Endothelial cell of umbilical vein (primary cell): ENCODE data around the gene ZNF628. TPM values are rescaled to one million over a fixed set of nuclear protein-coding genes. Genes with fewer than 3 reads are reported as not detected.

ENCODE experiments used
- BruUV-seq: library from RNA; stranded (reverse); fragments of 400-500 nt; replicated peaks from 2 replicates; lab custom pipeline; 2021; lab: Mats Ljungman, UMichigan
- CTCF ChIA-PET: fragments of 300-600, 350-600 bp; sonication (Branson Sonifier 250); formaldehyde crosslinking; loops from one replicate; lab custom pipeline; 2021; ENCODE audit warnings: antibody characterized with exemption, inconsistent platforms; lab: Charles Lee
- POLR2A ChIA-PET: fragments of 300-600, 350-600 bp; sonication (Branson Sonifier 250); formaldehyde crosslinking; loops from one replicate; lab custom pipeline; 2021; ENCODE audit warnings: antibody characterized with exemption, inconsistent platforms; lab: Charles Lee
- DNase-seq: peaks from one replicate; pipeline ENCODE4 v3.0.0-alpha.2; 2011; ENCODE audit warnings: low read depth, low spot score
- FAIRE-seq: peaks from 2 replicates; lab custom pipeline; 2011; peaks lifted over from hg19 to GRCh38; lab: Jason Lieb, UNC
- H2AFZ ChIP-seq: 2 replicates; pipeline ENCODE4 v1.6.0; 2012; ENCODE audit warnings: low read depth, low read length, control low read depth, inconsistent platforms
- H3K27ac ChIP-seq: 2 replicates; pipeline ENCODE4 v1.5.1; 2011; ENCODE audit warnings: low read depth, mild to moderate bottlenecking, control low read depth, low read length, moderate library complexity; ENCODE audit not compliant: insufficient read depth
- H3K27me3 ChIP-seq, 2 experiments: 2 replicates each; pipeline versions ENCODE4 v1.6.0 to v1.6.1; 2011; ENCODE audit warnings: low read length in 2 of 2, mixed read lengths in 1 of 2; ENCODE audit not compliant: control insufficient read depth in 2 of 2, insufficient read depth in 2 of 2
- H3K36me3 ChIP-seq, 2 experiments: 2 replicates in 1 of 2; 3 replicates in 1 of 2; pipeline ENCODE4 v1.5.1; 2011; ENCODE audit warnings: low read length in 2 of 2, mild to moderate bottlenecking in 1 of 2, moderate library complexity in 1 of 2; ENCODE audit not compliant: control insufficient read depth in 2 of 2, insufficient read depth in 2 of 2; ENCODE audit errors: extremely low read depth in 1 of 2
- H3K4me1 ChIP-seq: 3 replicates; pipeline ENCODE4 v1.5.1; 2011; ENCODE audit warnings: mild to moderate bottlenecking, low read length; ENCODE audit not compliant: control insufficient read depth, insufficient read depth; ENCODE audit errors: extremely low read depth
- H3K4me2 ChIP-seq: 2 replicates; pipeline ENCODE4 v1.6.1; 2011; ENCODE audit warnings: low read length, control low read depth, mixed read lengths; ENCODE audit not compliant: insufficient read depth
- H3K4me3 ChIP-seq, 3 experiments: fragments of 200-600 bp in 1 of 3; sonication (generic), shearing (Covaris generic) in 1 of 3; replicated peaks in 1 of 3; 2 replicates each; pipeline ENCODE4 v1.5.1; 2011 to 2016; ENCODE audit warnings: control low read depth in 3 of 3, low read length in 3 of 3, mild to moderate bottlenecking in 2 of 3, inconsistent platforms in 1 of 3, low read depth in 1 of 3, moderate library complexity in 1 of 3; ENCODE audit not compliant: insufficient read depth in 1 of 3
- H3K79me2 ChIP-seq: 2 replicates; pipeline ENCODE4 v1.6.0; 2012; ENCODE audit warnings: low read length, inconsistent platforms; ENCODE audit not compliant: control insufficient read depth, insufficient read depth
- H3K9ac ChIP-seq: replicated peaks from 2 replicates; pipeline ENCODE3; 2011; ENCODE audit warnings: low read length, control low read depth; ENCODE audit not compliant: insufficient read depth; ENCODE audit errors: extremely low read depth
- H3K9me1 ChIP-seq: replicated peaks from 3 replicates; pipeline ENCODE4 v1.6.0; 2011; ENCODE audit warnings: mild to moderate bottlenecking, low read length; ENCODE audit not compliant: control insufficient read depth, insufficient read depth; ENCODE audit errors: extremely low read depth
- H3K9me3 ChIP-seq: replicated peaks from 2 replicates; pipeline ENCODE4 v1.5.1; 2012; ENCODE audit warnings: low read length, inconsistent platforms; ENCODE audit not compliant: control insufficient read depth, insufficient read depth
- H4K20me1 ChIP-seq: replicated peaks from 2 replicates; pipeline ENCODE3; 2011; ENCODE audit warnings: mild to moderate bottlenecking, low read length; ENCODE audit not compliant: control insufficient read depth, insufficient read depth; ENCODE audit errors: extremely low read depth
- CTCF ChIP-seq, 2 donors: IDR thresholded peaks; 1 replicate in 1 of 2; 2 replicates in 1 of 2; pipeline ENCODE4 v1.5.1; 2011; ENCODE audit warnings: low read length in 2 of 2, mild to moderate bottlenecking in 2 of 2, moderate library complexity in 2 of 2, control low read depth in 1 of 2, inconsistent platforms in 1 of 2, low read depth in 1 of 2; ENCODE audit not compliant: insufficient read depth in 1 of 2; ENCODE audit errors: extremely low read depth in 1 of 2
- EZH2 ChIP-seq: IDR thresholded peaks from 2 replicates; pipeline ENCODE4 v1.6.1; 2012; ENCODE audit warnings: borderline replicate concordance, low read depth, mild to moderate bottlenecking, moderate library complexity, low read length, inconsistent platforms; ENCODE audit not compliant: severe bottlenecking
- FOS ChIP-seq: IDR thresholded peaks from 2 replicates; pipeline ENCODE4 v1.6.1; 2011; ENCODE audit warnings: mild to moderate bottlenecking, low read length, moderate library complexity, borderline replicate concordance; ENCODE audit not compliant: insufficient read depth
- GATA2 ChIP-seq: IDR thresholded peaks from 2 replicates; pipeline ENCODE4 v1.7.0; 2011; ENCODE audit warnings: low read depth, mild to moderate bottlenecking, moderate library complexity, mixed read lengths, low read length; ENCODE audit not compliant: insufficient read length, insufficient read depth
- JUN ChIP-seq: IDR thresholded peaks from 2 replicates; pipeline ENCODE4 v1.6.1; 2011; ENCODE audit warnings: borderline replicate concordance, low read depth; ENCODE audit not compliant: insufficient read length, insufficient read depth
- MAX ChIP-seq: IDR thresholded peaks from 2 replicates; pipeline ENCODE4 v1.6.1; 2011; ENCODE audit not compliant: insufficient read depth, insufficient read length
- MYC ChIP-seq: IDR thresholded peaks from one replicate; pipeline ENCODE4 v1.6.1; 2011; ENCODE audit warnings: mild to moderate bottlenecking, low read depth, low read length
- POLR2AphosphoS5 ChIP-seq: IDR thresholded peaks from 2 replicates; pipeline ENCODE4 v1.6.1; 2012; ENCODE audit warnings: low read depth, mild to moderate bottlenecking, control low read depth, low read length, moderate library complexity; ENCODE audit not compliant: insufficient read depth
- dilution Hi-C: fragments of 300-500 bp; cut with MboI; formaldehyde crosslinking; loops from one replicate; pipeline ENCODE4 v1.15.0; 2019; ENCODE audit warnings: low sequenced_read_pairs; ENCODE audit not compliant: extremely low pct_ligation_motif_present
- intact Hi-C: fragments of 100-400 bp; cut with micrococcal nuclease; formaldehyde crosslinking; loops from one replicate; pipeline ENCODE4 v1.10.0; 2022
- polyA plus RNA-seq, 4 experiments: library from polyadenylated mRNA; depleted of rRNA in 3 of 4; stranded (reverse) in 3 of 4; unstranded in 1 of 4; fragments of >200 nt; gene quantifications; 2 replicates each; pipeline versions ENCODE4 v1.2.1 to v1.2.3, GENCODE V29; 2011 to 2012; ENCODE audit warnings: missing spikeins in 1 of 4
- total RNA-seq: library from RNA; stranded (reverse); gene quantifications from 2 replicates; pipeline ENCODE4 v1.2.3, GENCODE V29; 2021

Gene ZNF628
- total and polyA plus RNA-seq, 2 donors (not counting 3 experiments of a cell fraction or from before 2014, with no cell fraction given) = 2.0 to 10.4 TPM

GRCh38 chr19:55446060-55446459, 30.4 kb upstream of the ZNF628 start:
- Histone ChIP-seq H3K4me2 (no peak overlapping the region), H3K27ac (no peak overlapping the region), H2AFZ (no peak overlapping the region), H3K9me3 (no peaks in the 10 kb centered on the region), H3K79me2 (no peaks in the 10 kb centered on the region), H3K4me1 (no peaks in the 10 kb centered on the region), H3K4me3 (no peak overlapping the region), H4K20me1 (no peaks in the 10 kb centered on the region), H3K9me1 (no peaks in the 10 kb centered on the region), H3K9ac (no peak overlapping the region), H3K36me3 (no peaks in the 10 kb centered on the region), H3K27me3 (peaks cover 37 to 44% of the 10 kb centered on the region in 2 experiments)
- dilution Hi-C loops = no loop called here
- ChIA-PET CTCF (interaction anchor here (0.6 to 1.0 kb wide), 3 partner anchors 9 to 206 kb away, joined by 3 to 4 read pairs (median 3); no protein-coding TSS in a partner anchor), POLR2A (no interaction called here)
- DNase-seq (no peak), FAIRE-seq (no peak)
- intact Hi-C loops = no loop called here
- no peak for TF ChIP-seq MYC
- no peak for TF ChIP-seq JUN
- TF ChIP-seq FOS = no peak
- TF ChIP-seq EZH2 = no peak
- no peak for TF ChIP-seq MAX
- TF ChIP-seq GATA2 = no peak
- TF ChIP-seq POLR2AphosphoS5 = no peak
- TF ChIP-seq CTCF (IDR thresholded peaks at IDR 0.05; ENCODE audit: extremely low read depth in 1 of 2, insufficient read depth in 1 of 2, low read depth in 1 of 2, low read length in 2 of 2) = no peak
- no TSS peak for BruUV-seq
